IPS DF 6.9 (cell line): Measurements from ENCODE around the gene SDF2L1.
"Not testable (repeated sequence)": the region's sequence is repeated elsewhere in the genome, so short reads cannot be mapped to it uniquely, and the experiment has no call there.

Experiments
- DNase-seq: peaks from one replicate; pipeline ENCODE4 v3.0.0-alpha.2; 2013; ENCODE audit warnings: low read depth, low spot score
- H3K27ac ChIP-seq: one replicate; pipeline ENCODE4 v1.5.1; 2013; ENCODE audit warnings: low read length, control low read depth
- H3K27me3 ChIP-seq: 2 replicates; pipeline ENCODE4 v1.6.1; 2013; ENCODE audit warnings: mild to moderate bottlenecking, low read length; ENCODE audit not compliant: control insufficient read depth, insufficient read depth
- H3K36me3 ChIP-seq: 2 replicates; pipeline ENCODE4 v1.6.1; 2013; ENCODE audit warnings: low read length; ENCODE audit not compliant: control insufficient read depth, insufficient read depth
- H3K4me1 ChIP-seq: 2 replicates; pipeline ENCODE4 v1.6.1; 2013; ENCODE audit warnings: low read length; ENCODE audit not compliant: control insufficient read depth, insufficient read depth
- H3K4me3 ChIP-seq: 2 replicates; pipeline ENCODE4 v1.5.1; 2013; ENCODE audit warnings: mild to moderate bottlenecking, low read length
- H3K9me3 ChIP-seq: 2 replicates; pipeline ENCODE4 v1.6.1; 2013; ENCODE audit warnings: low read length, inconsistent platforms; ENCODE audit not compliant: control insufficient read depth, insufficient read depth
- WGBS: extraction: QIAGEN DNeasy Blood & Tissue Kit; methylation state at CpG from one replicate; pipeline ENCODE4 v1.1.7; 2013; ENCODE audit warnings: mixed read lengths, missing lambda C conversion rate; ENCODE audit not compliant: insufficient read length, insufficient coverage; 5-methylcytosine and 5-hydroxymethylcytosine counted together

SDF2L1 gene

DNA sequence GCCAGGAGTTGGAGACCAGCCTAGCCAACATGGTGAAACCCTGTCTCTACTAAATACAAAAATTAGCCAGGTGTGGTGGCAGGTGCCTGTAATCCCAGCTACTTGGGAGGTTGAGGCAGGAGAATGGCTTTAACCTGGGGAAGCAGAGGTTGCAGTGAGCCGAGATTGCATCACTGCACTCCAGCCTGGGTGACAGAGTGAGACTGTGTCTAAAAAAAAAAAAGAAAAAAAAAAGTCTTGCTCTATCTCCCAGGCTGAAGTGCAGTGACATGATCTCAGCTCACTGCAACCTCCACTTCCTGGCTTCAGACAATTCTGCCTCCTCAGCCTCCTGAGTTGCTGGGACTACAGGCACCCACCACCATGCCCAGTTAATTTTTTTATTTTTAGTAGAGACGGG, 4.7 kb upstream of the SDF2L1 start:
- H3K4me3 ChIP-seq, H3K36me3 ChIP-seq, H3K4me1 ChIP-seq, DNase-seq, H3K9me3 ChIP-seq, H3K27me3 ChIP-seq, H3K27ac ChIP-seq: not testable (repeated sequence)
- WGBS: no CpG with 5 or more reads among the region's 2 CpGs

DNA sequence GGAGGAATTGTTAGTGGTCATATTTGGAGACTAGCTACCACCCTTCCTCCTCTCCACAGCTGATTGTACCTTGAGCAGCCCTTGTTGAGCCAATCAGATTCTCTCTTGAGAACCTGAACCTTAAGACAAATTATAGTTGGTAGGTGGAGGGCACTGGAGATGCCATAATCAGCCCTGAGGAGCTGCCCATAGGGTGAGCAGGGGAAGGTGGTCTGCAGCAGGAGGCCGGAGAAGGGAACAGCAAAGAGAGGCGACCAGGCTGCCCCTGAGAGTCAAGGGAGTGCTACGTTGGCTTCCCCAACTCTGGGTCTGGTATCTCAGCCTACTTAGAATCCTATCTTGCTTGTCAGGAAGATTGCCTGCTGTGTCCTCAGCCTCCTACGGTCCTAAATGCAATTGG, 2.7 kb upstream of the SDF2L1 start:
- Histone ChIP-seq H3K27me3 (no peaks in the 10 kb centered on the region), H3K27ac (no peak overlapping the region), H3K4me3 (no peak overlapping the region), H3K9me3 (no peaks in the 10 kb centered on the region), H3K36me3 (0 out of 2 replicates have a peak, but pooled peaks cover 3% of the 10 kb centered on the region), H3K4me1 (no peaks in the 10 kb centered on the region)
- WGBS: no CpG with 5 or more reads among the region's 4 CpGs
- DNase-seq: no peak

DNA sequence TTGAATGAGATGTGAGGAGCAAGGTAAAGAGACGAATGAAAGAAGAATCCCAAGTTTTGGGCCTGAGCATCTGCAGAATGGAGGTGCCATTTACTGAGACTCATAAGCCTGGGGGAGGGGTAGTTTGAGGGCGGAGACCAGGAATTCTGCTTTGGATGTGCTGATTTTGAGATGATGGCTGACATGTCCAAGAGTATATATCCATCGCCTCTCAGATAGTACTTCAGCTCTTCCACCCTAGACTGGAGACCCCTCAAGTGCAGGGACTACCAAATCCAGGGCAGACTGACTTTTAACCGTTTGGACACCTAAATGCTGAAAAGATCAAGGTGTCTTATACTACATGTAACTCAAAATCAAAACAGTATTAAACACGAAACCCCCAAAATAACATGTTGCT, 1.3 kb upstream of the SDF2L1 start:
- DNase-seq: no peak
- Histone ChIP-seq H3K27me3 (no peaks in the 10 kb centered on the region), H3K27ac (no peak overlapping the region), H3K36me3 (0 out of 2 replicates have a peak, but pooled peaks cover 3% of the 10 kb centered on the region), H3K4me3 (no peak overlapping the region), H3K9me3 (no peaks in the 10 kb centered on the region), H3K4me1 (no peaks in the 10 kb centered on the region)
- WGBS: no CpG with 5 or more reads among the region's 5 CpGs

DNA sequence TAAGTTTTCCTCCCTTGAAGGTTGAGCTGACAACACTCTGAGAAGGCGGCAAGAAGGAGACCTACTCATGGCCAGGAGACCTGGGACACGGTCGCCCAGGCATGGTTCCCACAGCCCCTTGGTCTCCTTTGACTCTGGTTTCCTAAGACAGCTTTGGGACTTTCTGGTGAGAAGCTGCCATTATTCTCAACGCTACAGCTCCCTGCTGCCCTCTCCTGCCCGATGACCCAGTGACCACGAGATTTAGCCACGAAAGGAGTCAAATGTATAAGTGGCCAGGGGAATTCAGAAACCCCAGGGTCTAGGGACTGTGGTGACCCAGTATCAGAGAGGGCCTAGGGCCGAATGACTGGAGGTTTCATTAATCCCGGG, 699 bp upstream of the SDF2L1 start:
- DNase-seq: no peak
- Histone ChIP-seq H3K9me3 (no peaks in the 10 kb centered on the region), H3K4me3 (peak overlapping the region; percentile 52; the same call in 1 of the 2 replicates), H3K27me3 (no peaks in the 10 kb centered on the region), H3K4me1 (no peaks in the 10 kb centered on the region), H3K36me3 (0 out of 2 replicates have a peak, but pooled peaks cover 3% of the 10 kb centered on the region), H3K27ac (no peak overlapping the region)
- no CpG with 5 or more reads among the region's 9 CpGs for WGBS

DNA sequence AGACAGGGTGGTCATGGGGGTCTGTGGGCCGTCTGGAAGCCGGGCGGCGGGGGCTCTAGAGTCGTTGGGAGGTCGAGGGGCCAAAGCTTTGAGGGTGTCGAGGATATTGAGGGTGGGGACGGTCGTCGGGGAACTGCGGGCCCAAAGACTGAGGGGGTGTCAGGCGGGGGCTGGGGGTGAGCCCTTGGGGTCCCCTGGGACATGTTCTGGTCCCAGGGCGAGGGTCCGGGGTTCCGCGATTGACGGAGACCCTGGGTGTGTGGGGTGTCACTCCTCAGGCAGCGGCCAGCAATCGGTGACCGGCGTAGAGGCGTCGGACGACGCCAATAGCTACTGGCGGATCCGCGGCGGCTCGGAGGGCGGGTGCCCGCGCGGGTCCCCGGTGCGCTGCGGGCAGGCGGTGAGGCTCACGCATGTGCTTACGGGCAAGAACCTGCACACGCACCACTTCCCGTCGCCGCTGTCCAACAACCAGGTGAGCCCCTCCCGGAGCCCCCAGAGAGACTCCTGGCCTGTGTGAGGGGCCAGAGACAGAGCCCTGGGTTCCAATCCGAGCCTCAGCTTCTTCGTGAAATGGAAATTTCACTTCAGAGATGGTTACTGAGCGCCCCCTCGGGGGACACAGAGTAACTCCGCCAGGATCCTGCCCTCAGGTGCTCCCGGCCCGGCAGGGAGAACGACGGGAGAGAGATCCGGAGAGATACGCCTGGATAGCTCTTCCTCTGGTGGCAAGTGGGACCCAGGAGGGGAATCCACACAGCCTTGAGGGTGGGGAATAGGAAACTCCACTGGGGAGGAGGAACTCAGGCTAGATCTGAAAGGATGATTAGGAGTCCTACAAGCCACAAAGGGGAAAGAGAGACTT, 714 bp downstream of the SDF2L1 start:
- H3K4me3 ChIP-seq: peak overlapping the region; percentile 52

DNA sequence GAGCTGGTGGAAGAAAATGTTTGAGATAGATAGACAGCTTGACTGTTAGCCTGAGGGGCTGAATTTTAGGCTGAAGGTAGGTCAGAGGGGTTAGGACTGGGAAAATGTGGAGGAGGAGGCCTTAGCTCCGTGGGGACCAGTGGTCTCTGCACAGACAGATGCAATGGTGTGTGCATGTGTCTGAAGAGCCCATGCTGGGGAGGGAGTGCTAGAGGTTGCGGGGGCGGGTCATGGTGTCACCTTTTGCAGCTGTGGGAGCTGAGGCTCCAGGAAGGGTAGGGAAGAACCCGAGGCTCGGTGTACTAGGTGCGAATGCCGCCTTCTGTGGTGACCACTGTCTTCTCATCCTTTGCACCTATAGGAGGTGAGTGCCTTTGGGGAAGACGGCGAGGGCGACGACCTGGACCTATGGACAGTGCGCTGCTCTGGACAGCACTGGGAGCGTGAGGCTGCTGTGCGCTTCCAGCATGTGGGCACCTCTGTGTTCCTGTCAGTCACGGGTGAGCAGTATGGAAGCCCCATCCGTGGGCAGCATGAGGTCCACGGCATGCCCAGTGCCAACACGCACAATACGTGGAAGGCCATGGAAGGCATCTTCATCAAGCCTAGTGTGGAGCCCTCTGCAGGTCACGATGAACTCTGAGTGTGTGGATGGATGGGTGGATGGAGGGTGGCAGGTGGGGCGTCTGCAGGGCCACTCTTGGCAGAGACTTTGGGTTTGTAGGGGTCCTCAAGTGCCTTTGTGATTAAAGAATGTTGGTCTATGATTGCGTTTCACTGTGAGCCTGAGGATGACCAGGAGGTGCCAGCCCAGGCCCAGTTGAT, 1.6 kb downstream of the SDF2L1 start:
- Histone ChIP-seq H3K27me3 (no peaks in the 10 kb centered on the region), H3K4me3 (no peak overlapping the region), H3K36me3 (0 out of 2 replicates have a peak, but pooled peaks cover 3% of the 10 kb centered on the region), H3K4me1 (no peaks in the 10 kb centered on the region), H3K9me3 (no peaks in the 10 kb centered on the region), H3K27ac (no peak overlapping the region)
- no CpG with 5 or more reads among the region's 22 CpGs for WGBS
- no peak for DNase-seq

More for the DNA sequence above, 714 bp downstream of the SDF2L1 start:
- no peaks in the 10 kb centered on the region for H3K9me3 ChIP-seq
- no peak overlapping the region for H3K27ac ChIP-seq
- H3K4me1 ChIP-seq: no peaks in the 10 kb centered on the region
- H3K36me3 ChIP-seq: 0 out of 2 replicates have a peak, but pooled peaks cover 3% of the 10 kb centered on the region
- WGBS: no CpG with 5 or more reads among the region's 56 CpGs
- no peaks in the 10 kb centered on the region for H3K27me3 ChIP-seq
- DNase-seq: no peak

DNA sequence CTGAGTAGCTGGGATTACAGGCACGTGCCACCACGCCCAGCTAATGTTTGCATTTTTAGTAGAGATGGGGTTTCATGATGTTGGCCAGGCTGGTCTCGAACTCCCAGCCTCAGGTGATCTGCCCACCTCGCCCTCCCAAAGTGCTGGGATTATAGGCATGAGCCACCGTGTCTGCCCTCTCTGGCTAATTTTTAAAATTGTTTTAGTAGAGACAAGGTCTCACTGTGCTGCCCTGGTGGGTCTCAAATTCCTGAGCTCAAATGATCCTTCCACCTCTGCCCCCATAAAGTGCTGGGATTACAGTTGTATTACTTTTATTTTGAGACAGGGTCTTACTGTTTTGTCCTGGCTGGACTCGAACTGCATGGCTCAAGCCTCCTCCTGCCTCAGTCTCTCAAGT, 3.4 kb downstream of the SDF2L1 start:
- not testable (repeated sequence) for H3K27me3 ChIP-seq, H3K4me1 ChIP-seq, H3K4me3 ChIP-seq, DNase-seq, H3K27ac ChIP-seq, H3K36me3 ChIP-seq, H3K9me3 ChIP-seq
- WGBS: no CpG with 5 or more reads among the region's 6 CpGs

DNA sequence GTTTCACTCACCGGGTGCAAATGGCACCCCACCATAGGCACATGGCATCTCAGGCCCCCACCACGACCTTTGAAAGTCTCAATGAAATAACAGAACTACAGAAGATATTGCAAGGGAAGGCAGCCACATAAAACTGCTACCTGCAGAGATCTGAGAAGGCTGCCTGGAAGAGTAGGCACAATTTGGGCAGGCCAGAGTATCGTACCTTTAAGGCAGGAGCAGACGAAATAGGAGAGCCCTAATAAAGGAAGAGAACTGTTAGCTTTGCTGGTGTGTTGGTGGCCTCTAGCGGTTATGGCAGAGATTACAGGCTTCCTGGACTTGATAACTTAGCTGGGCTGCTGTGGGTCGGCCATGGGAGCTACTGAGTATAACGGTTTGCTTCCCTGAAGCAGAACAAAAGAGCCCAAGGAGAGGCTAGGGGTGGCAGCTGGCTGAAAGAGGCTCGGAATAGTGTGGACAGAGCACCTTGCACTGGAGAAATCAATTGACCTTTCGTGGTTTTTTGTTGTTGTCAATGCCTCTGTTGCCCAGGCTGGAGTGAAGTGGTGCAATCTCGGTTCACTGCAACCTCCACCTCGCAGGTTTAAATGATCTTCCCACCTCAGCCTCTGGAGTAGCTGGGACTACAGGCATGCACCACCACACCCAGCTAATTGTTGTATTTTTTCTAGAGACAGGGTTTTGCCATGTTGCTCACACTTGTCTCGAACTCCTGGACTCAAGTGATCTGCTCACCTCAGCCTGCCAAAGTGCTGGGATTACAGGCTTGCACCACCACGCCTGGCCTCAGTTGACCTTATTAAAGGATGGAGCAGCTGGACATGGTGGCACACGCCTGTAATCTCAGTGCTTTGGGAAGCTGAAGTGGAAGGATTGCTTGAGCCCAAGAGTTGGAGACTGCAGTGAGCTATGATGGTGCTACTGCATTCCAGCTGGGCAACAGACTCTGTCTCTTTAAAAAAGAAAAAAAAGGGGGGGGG, 4.8 kb downstream of the SDF2L1 start:
- Histone ChIP-seq H3K27ac (no peak overlapping the region), H3K4me3 (no peak overlapping the region), H3K27me3 (no peaks in the 10 kb centered on the region), H3K9me3 (no peaks in the 10 kb centered on the region), H3K4me1 (0 out of 2 replicates have a peak, but pooled peaks cover 3% of the 10 kb centered on the region), H3K36me3 (0 out of 2 replicates have a peak, but pooled peaks cover 3% of the 10 kb centered on the region)
- no CpG with 5 or more reads among the region's 14 CpGs for WGBS
- DNase-seq: no peak

DNA sequence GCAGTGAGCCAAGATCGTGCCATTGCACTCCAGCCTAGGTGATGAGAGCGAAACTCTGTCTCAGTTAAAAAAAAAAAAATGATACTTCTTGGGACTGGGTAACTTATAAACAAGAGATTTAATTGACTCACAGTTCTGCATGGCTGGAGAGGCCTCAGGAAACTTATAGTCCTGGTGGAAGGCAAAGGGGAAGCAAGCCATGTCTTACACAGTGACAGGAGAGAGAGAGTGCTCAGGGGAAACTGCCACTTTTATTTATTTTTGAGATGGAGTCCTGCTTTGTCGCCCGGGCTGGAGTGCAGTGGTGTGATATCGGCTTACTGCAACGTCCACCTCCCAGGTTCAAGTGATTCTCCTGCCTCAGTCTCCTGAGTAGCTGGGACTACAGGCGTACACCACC, 8.2 kb downstream of the SDF2L1 start:
- no CpG with 5 or more reads among the region's 7 CpGs for WGBS
- no peak overlapping the region for H3K4me3 ChIP-seq
- no peaks in the 10 kb centered on the region for H3K9me3 ChIP-seq
- DNase-seq: no peak
- H3K27ac ChIP-seq: no peak overlapping the region
- no peaks in the 10 kb centered on the region for H3K27me3 ChIP-seq
- H3K4me1 ChIP-seq: 0 out of 2 replicates have a peak, but pooled peaks cover 3% of the 10 kb centered on the region
- peaks cover 6% of the 10 kb centered on the region for H3K36me3 ChIP-seq
